Frontal cortex (tissue), 4 donors: ENCODE measurements around the gene PRR5. TPM values are rescaled to one million over a fixed set of nuclear protein-coding genes. Genes with fewer than 3 reads are reported as not detected.
A peak's percentile ranks its signal among the peaks of the same experiment; 100 is the strongest.

Experiments used
- DNase-seq, 2 donors: peaks; one replicate each; pipeline ENCODE4 v3.0.0; 2012; ENCODE audit warnings: low spot score in 2 of 2
- FAIRE-seq: peaks from 2 replicates; lab custom pipeline; 2012; peaks lifted over from hg19 to GRCh38; lab: Jason Lieb, UNC
- total RNA-seq: library from RNA; depleted of rRNA; stranded (reverse); fragments of >200 nt; gene quantifications from one replicate; pipeline ENCODE4 v1.2.3, GENCODE V29; 2014
- donor health status: control.
- donor health status: control.
- donor health status: control.

The PRR5 gene
- total RNA-seq, 1 donor from 2014 or later, result 10.6 TPM

GRCh38 chr22:44710474-44711240, 8.7 kb downstream of the PRR5 start:
- DNase-seq (no peak), FAIRE-seq (no peak)

- DNase-seq, result no peak
- no peak for FAIRE-seq
These were observed 9.2 kb downstream of the PRR5 start for GRCh38 chr22:44711241-44711560.

- FAIRE-seq (no peak), DNase-seq (no peak)
These were observed 9.9 kb downstream of the PRR5 start for GRCh38 chr22:44711690-44712555.

GRCh38 chr22:44712962-44713361, 11.0 kb downstream of the PRR5 start:
- DNase-seq, result no peak
- FAIRE-seq, result no peak

- DNase-seq (no peak), FAIRE-seq (no peak)
These were observed 12.8 kb downstream of the PRR5 start for GRCh38 chr22:44714703-44715350.

- no peak for DNase-seq
- no peak for FAIRE-seq
These were observed 16.4 kb downstream of the PRR5 start for GRCh38 chr22:44718418-44718817.

- no peak for DNase-seq
- no peak for FAIRE-seq
These were observed 17.8 kb downstream of the PRR5 start for GRCh38 chr22:44719586-44720368.

GRCh38 chr22:44721213-44721612, 19.2 kb downstream of the PRR5 start:
- FAIRE-seq, result no peak
- no peak for DNase-seq

GRCh38 chr22:44722611-44723010, 20.6 kb downstream of the PRR5 start:
- FAIRE-seq, result no peak
- no peak for DNase-seq

GRCh38 chr22:44723801-44724200, 21.8 kb downstream of the PRR5 start:
- DNase-seq (no peak), FAIRE-seq (no peak)

GRCh38 chr22:44724416-44724815, 22.4 kb downstream of the PRR5 start:
- no peak for FAIRE-seq
- DNase-seq, result no peak

- DNase-seq (no peak), FAIRE-seq (no peak)
These were observed 22.9 kb downstream of the PRR5 start for GRCh38 chr22:44724859-44725258.

- DNase-seq (no peak), FAIRE-seq (no peak)
These were observed 24.4 kb downstream of the PRR5 start for GRCh38 chr22:44726439-44726838.

- DNase-seq (no peak), FAIRE-seq (no peak)
These were observed 25.1 kb downstream of the PRR5 start for GRCh38 chr22:44727148-44727547.

- no peak for FAIRE-seq
These were observed 25.7 kb downstream of the PRR5 start for GRCh38 chr22:44727709-44728108.

GRCh38 chr22:44728761-44729324, 26.8 kb downstream of the PRR5 start:
- DNase-seq, result no peak
- FAIRE-seq, result no peak

More at GRCh38 chr22:44727709-44728108, 25.7 kb downstream of the PRR5 start:
- no peak for DNase-seq

GRCh38 chr22:44729391-44730021, 27.5 kb downstream of the PRR5 start:
- peak; percentile 69 to 76 for DNase-seq
- FAIRE-seq, result no peak

- peak in 1 of 2 donors; percentile 51 for DNase-seq
- FAIRE-seq, result no peak
These were observed 28.0 kb downstream of the PRR5 start for GRCh38 chr22:44730022-44730393.
